ENCODE measurements around the gene HLA-DPB1.

GRCh38 chr6:33095681-33096080, 19.9 kb downstream of the HLA-DPB1 start:
- no peak for TF ChIP-seq CTCF (IDR thresholded peaks at IDR 0.05; ENCODE audit: low read length)
- TF ChIP-seq EZH2 (optimal IDR thresholded peaks at IDR 0.05; ENCODE audit: low read depth, low read length) = no peak
- no peak for TF ChIP-seq EZH2phosphoT487 (IDR thresholded peaks at IDR 0.05; ENCODE audit: low read length)
